ENCODE measurements around the gene ARFGAP3. TPM values are rescaled to one million over a fixed set of nuclear protein-coding genes. Genes with fewer than 3 reads are reported as not detected.

The ARFGAP3 gene
- total RNA-seq, 1 donor from 2014 or later = 78.2 TPM

GRCh38 chr22:42865536-42865935 is 8.5 kb upstream of the ARFGAP3 start:
- DNase-seq (ENCODE audit: low read depth) = no peak

- DNase-seq (ENCODE audit: low read depth) = peak; percentile 55
Measured at GRCh38 chr22:42863349-42863961, 6.4 kb upstream of the ARFGAP3 start.

- DNase-seq (ENCODE audit: low read depth) = no peak
Measured at GRCh38 chr22:42862045-42862734, 5.1 kb upstream of the ARFGAP3 start.

- DNase-seq (ENCODE audit: low read depth) = peak; percentile 61
Measured at GRCh38 chr22:42860968-42861367, 3.9 kb upstream of the ARFGAP3 start.

DNA sequence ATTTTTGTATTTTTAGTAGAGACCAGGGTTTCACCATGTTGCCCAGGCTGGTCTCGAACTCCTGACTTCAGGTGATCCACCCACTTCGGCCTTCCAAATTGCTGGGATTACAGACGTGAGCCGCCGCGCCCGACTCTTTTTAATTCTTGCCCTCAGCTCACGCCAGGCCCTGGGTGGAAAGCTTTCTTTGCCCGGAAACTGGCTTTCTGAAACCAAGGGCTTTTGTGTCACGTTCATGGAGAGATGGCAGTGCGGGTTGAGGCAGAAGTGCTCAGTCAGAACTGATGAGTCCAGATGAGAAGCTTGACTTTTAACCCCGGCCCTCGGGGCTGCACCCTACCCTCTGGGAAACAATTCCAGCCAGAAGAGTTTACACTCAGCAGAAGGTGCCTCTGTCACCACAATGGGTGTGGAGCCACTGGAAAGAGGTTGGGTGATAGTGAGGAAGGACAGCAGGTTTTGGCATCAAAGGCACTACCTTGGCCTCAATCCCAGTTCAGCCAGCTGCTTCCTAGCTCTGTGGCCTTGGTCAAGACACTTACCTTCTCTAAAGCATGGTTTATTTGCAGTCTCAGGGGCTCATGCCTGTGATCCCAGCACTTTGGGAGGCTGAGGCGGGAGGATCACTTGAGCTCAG is 890 bp upstream of the ARFGAP3 start:
- peak; percentile 74 for DNase-seq (ENCODE audit: low read depth)

DNA sequence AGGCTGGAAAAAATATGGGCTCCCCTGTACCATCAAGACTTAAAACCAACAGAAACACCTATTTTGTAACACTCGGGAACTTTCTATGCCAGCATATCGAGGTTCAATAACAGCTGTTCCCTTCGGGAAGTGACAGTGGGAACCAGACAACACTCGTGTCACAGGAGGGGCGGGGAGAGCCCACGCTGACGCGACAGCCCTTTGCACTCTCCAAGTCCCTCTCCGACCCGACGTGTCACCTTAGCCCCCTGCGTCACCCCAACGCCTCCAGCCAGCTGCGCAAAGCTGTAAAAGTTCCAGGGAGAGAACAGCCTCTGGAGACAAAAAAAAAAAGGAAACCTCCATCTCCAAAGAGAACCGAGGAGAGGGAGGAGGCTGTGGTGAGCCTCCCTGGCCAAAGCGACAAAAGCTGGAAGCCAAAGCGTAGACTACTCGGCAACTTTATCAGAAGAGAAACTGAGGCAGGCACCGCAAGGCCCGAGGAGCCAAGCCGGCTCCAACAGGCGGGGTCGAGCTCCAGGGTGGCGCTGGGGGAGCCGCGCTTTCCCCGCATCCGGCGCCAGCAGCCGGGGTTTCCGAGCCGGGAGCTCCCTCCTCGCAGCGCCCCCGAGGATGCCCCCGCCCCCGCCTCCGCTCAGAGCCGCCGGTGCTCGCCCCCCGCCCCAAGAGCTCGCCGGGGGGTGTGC is 751 bp downstream of the ARFGAP3 start:
- DNase-seq (ENCODE audit: low read depth) = peak; percentile 73

DNA sequence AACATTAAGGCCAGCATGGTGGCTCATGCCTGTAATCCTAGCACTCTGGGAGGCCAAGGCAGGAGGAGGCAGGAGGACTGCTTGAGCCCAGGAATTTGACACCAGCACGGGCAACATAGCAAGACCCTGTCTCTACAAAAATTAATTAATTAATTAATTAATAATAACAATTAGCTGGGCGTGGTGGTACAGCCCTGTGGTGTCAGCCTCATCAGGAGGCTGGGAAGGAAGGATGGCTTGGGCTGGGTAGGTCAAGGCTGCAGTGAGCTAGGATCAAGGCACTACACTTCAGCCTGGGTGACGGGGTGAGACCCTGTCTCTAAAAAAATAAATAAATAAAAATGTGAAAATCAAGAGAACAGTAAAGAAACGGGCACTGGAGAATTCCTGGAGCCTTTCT is 1.4 kb downstream of the ARFGAP3 start:
- no peak for DNase-seq (ENCODE audit: low read depth)

GRCh38 chr22:42855211-42855610 is 1.9 kb downstream of the ARFGAP3 start:
- DNase-seq (ENCODE audit: low read depth) = no peak

- DNase-seq (ENCODE audit: low read depth) = peak; percentile 30
Measured at GRCh38 chr22:42848941-42849550, 8.0 kb downstream of the ARFGAP3 start.

DNA sequence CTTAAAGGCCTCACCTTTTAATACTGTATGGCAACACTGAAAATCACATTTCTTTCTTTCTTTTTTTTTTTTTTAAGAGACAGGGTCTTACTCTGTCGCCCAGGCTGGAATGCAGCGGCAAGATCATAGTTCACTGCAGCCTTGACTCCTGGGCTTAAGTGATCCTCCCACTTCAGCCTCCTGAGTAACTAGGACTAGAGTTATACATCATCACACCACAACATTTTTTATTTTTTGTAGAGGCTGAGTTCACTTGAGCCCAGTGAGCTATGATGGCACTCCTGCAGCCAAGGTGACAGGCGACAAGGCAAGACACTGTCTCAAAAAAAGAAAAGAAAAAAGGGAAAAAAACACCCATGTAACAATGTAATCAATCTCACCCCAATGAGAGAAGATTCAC is 10.0 kb downstream of the ARFGAP3 start:
- DNase-seq (ENCODE audit: low read depth) = no peak

DNA sequence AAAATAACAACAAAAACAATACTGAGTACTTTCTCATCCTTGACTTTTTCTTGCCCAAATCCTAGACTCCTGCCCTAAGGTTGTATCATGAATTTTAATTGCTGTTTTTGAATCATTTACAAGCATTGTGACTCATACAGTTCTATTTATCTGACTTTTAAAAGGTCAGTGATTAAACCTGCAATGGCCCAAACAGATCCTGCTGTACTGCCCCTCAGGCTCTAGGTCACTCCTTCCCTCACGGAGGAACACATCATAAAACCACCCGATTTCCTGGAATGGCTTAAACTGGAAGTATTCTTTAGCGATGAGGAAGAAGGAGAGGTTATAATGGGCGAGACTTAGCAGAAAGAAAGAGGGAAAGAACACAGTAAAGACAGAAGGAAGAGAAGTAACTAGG is 12.3 kb downstream of the ARFGAP3 start:
- no peak for DNase-seq (ENCODE audit: low read depth)

- DNase-seq (ENCODE audit: low read depth) = no peak
Measured at GRCh38 chr22:42842658-42843370, 14.3 kb downstream of the ARFGAP3 start.

GRCh38 chr22:42841444-42841843 is 15.6 kb downstream of the ARFGAP3 start:
- DNase-seq (ENCODE audit: low read depth) = no peak

DNA sequence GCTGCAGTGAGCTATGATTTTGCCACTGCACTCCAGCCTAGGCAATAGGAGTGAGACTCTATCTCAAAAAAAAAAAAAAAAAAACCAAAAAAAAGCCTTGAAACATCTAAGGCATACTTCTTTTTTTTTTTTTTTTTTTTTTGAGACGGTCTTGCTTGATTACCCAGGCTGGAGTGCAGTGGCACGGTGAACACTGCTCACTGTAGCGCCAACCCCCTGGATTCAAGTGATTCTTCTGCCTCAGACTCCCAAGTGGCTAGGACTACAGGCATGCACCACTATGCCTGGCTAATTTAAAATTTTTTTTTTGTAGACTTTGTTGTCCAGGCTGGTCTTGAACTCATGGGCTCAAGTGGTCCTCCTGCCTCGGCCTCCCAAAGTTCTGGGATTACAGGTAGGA is 19.5 kb downstream of the ARFGAP3 start:
- DNase-seq (ENCODE audit: low read depth) = no peak

DNA sequence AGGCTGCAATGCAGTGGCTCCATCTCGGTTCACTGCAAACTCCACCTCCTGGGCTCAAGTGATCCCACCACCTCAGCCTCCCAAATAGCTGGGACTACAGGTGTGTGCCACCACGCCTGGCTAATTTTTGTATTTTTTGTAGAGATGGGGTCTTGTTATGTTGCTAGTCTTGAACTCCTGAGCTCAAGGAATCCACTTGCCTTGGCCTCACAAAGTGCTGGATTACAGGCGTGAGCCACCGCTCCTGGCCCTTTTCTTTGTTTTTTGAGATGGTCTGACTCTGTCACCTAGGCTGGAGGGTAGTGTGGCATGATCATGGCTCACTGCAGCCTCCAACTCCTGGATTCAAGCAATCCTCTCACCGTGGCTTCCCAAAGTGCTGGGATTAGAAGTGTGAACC is 21.0 kb downstream of the ARFGAP3 start:
- no peak for DNase-seq (ENCODE audit: low read depth)

- DNase-seq (ENCODE audit: low read depth) = no peak
Measured at GRCh38 chr22:42834177-42834949, 22.7 kb downstream of the ARFGAP3 start.

DNA sequence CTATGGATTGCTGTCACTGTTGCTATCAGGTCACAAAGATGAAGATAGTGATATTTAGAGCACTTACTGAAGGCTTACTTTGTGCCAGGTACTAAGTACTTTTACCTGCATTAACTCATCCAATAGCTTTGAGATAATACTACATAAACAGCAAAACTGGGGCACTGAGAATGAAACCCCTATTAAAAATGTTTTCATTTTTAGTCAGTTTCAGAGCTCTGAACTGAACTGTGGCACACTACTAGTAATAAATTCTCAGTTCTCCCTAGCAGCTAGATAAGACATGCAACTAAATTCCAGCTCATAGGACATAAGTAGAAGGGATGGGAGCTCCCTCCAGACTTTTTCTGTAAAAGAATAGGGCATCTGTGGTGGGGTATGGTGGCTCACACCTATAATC is 24.0 kb downstream of the ARFGAP3 start:
- DNase-seq (ENCODE audit: low read depth) = no peak

GRCh38 chr22:42831712-42832111 is 25.4 kb downstream of the ARFGAP3 start:
- DNase-seq (ENCODE audit: low read depth) = no peak

DNA sequence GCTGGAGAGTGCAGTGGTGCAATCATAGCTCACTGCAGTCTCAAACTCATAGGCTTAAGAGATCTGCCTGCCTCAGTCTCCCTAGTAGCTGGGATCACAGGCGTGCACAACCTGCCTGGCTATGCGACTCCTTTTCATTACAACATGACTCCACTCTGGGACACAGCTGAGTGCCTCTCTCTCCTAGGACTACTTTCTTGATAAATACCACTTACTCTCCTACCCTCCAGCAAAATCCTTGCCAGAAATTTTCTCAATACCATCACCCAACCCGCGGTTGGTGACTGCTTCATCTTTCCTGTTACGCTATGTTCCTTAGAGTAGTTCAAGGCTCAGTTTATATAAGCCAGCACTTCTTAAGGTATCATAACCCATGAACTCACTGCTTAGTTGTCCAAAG is 26.9 kb downstream of the ARFGAP3 start:
- DNase-seq (ENCODE audit: low read depth) = no peak

DNA sequence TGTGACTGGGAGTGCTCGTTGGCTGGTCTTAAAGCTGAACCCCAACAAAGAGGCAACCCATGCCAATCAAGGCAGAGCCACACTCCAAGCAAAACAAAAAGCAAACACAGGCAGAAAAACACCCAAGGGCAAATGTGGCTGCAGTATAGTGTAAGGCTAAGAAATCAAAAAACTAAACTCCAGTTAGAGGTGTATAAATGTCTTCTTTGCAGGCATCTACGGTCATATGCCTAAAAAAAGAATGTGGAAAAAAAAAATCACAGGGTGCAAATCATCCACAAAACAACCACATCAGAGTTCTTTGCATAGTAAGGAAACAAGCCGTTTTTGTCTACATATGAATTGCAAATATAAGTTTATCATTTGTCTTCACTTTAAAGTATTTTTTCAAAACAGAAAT is 27.8 kb downstream of the ARFGAP3 start:
- no peak for DNase-seq (ENCODE audit: low read depth)

All from myocyte (in vitro differentiated cells).